T-helper 2 cell treated with Interferon-gamma antibody and Interleukin-4, amounts not matched to agents 5 μg/mL and 100 μg/mL, for 36 hours (primary cell): ENCODE results near the gene TMPRSS2.

Experiments used
- DNase-seq: peaks from one replicate; pipeline ENCODE4 v3.0.0; 2021; ENCODE audit warnings: low spot score
- H3K27ac Mint-ChIP-seq: one replicate; pipeline ENCODE4 v1.8.0; 2021; ENCODE audit warnings: mild to moderate bottlenecking, mixed read lengths
- H3K27me3 Mint-ChIP-seq: one replicate; pipeline ENCODE4 v1.8.0; 2021; ENCODE audit warnings: low read depth, mixed read lengths
- H3K36me3 Mint-ChIP-seq: one replicate; pipeline ENCODE4 v1.8.0; 2021; ENCODE audit warnings: low read depth, mixed read lengths
- H3K4me1 Mint-ChIP-seq: one replicate; pipeline ENCODE4 v1.8.0; 2021; ENCODE audit warnings: low read depth, mixed read lengths
- H3K4me3 Mint-ChIP-seq: one replicate; pipeline ENCODE4 v1.8.0; 2022; ENCODE audit warnings: mild to moderate bottlenecking, moderate library complexity, mixed read lengths
- H3K9me3 Mint-ChIP-seq: one replicate; pipeline ENCODE4 v1.8.0; 2021; ENCODE audit warnings: mixed read lengths

TMPRSS2 gene

GRCh38 chr21:41503331-41503730 is 4.6 kb downstream of the TMPRSS2 start:
- Mint-ChIP-seq H3K27me3 (peaks cover 34% of the 10 kb centered on the region), H3K27ac (no peak overlapping the region)

GRCh38 chr21:41501919-41502318 is 6.0 kb downstream of the TMPRSS2 start:
- DNase-seq: no peak
- Mint-ChIP-seq H3K27ac (no peak overlapping the region), H3K36me3 (no peaks in the 10 kb centered on the region), H3K4me1 (peaks cover 3% of the 10 kb centered on the region), H3K4me3 (no peak overlapping the region), H3K27me3 (peaks cover 36% of the 10 kb centered on the region), H3K9me3 (no peaks in the 10 kb centered on the region)

More at GRCh38 chr21:41503331-41503730, 4.6 kb downstream of the TMPRSS2 start:
- H3K4me1 Mint-ChIP-seq: peaks cover 3% of the 10 kb centered on the region
- no peak for DNase-seq
- no peaks in the 10 kb centered on the region for H3K36me3 Mint-ChIP-seq
- H3K4me3 Mint-ChIP-seq: no peak overlapping the region
- no peaks in the 10 kb centered on the region for H3K9me3 Mint-ChIP-seq

- Mint-ChIP-seq H3K27me3 (peaks cover 27% of the 10 kb centered on the region), H3K27ac (no peak overlapping the region), H3K9me3 (no peaks in the 10 kb centered on the region), H3K4me1 (peaks cover 3% of the 10 kb centered on the region), H3K4me3 (no peak overlapping the region), H3K36me3 (no peaks in the 10 kb centered on the region)
- no peak for DNase-seq
These were observed 7.0 kb downstream of the TMPRSS2 start for GRCh38 chr21:41500931-41501381.

GRCh38 chr21:41500363-41500762 is 7.6 kb downstream of the TMPRSS2 start:
- Mint-ChIP-seq H3K36me3 (no peaks in the 10 kb centered on the region), H3K27ac (no peak overlapping the region), H3K27me3 (peaks cover 24% of the 10 kb centered on the region), H3K4me1 (peaks cover 3% of the 10 kb centered on the region), H3K9me3 (no peaks in the 10 kb centered on the region), H3K4me3 (no peak overlapping the region)
- DNase-seq: no peak

GRCh38 chr21:41499920-41500319 is 8.0 kb downstream of the TMPRSS2 start:
- Mint-ChIP-seq H3K9me3 (no peaks in the 10 kb centered on the region), H3K4me3 (no peak overlapping the region), H3K27me3 (peaks cover 21% of the 10 kb centered on the region), H3K27ac (no peak overlapping the region), H3K4me1 (peaks cover 3% of the 10 kb centered on the region), H3K36me3 (no peaks in the 10 kb centered on the region)
- DNase-seq: no peak

GRCh38 chr21:41497788-41498187 is 10.2 kb downstream of the TMPRSS2 start:
- no peaks in the 10 kb centered on the region for H3K36me3 Mint-ChIP-seq

GRCh38 chr21:41497008-41497407 is 10.9 kb downstream of the TMPRSS2 start:
- no peaks in the 10 kb centered on the region for H3K36me3 Mint-ChIP-seq
- H3K9me3 Mint-ChIP-seq: no peaks in the 10 kb centered on the region
- DNase-seq: no peak
- H3K4me3 Mint-ChIP-seq: no peak overlapping the region
- peaks cover 6% of the 10 kb centered on the region for H3K27me3 Mint-ChIP-seq
- no peak overlapping the region for H3K27ac Mint-ChIP-seq
- H3K4me1 Mint-ChIP-seq: no peaks in the 10 kb centered on the region

More at GRCh38 chr21:41497788-41498187, 10.2 kb downstream of the TMPRSS2 start:
- H3K4me1 Mint-ChIP-seq: no peaks in the 10 kb centered on the region
- H3K9me3 Mint-ChIP-seq: no peaks in the 10 kb centered on the region
- H3K27me3 Mint-ChIP-seq: peaks cover 10% of the 10 kb centered on the region
- no peak overlapping the region for H3K4me3 Mint-ChIP-seq
- DNase-seq: no peak
- H3K27ac Mint-ChIP-seq: no peak overlapping the region

GRCh38 chr21:41494242-41494641 is 13.7 kb downstream of the TMPRSS2 start:
- DNase-seq: no peak
- Mint-ChIP-seq H3K27me3 (peaks cover 3% of the 10 kb centered on the region), H3K4me3 (no peak overlapping the region), H3K4me1 (no peaks in the 10 kb centered on the region), H3K9me3 (no peaks in the 10 kb centered on the region), H3K27ac (no peak overlapping the region), H3K36me3 (no peaks in the 10 kb centered on the region)

- Mint-ChIP-seq H3K27me3 (no peaks in the 10 kb centered on the region), H3K36me3 (no peaks in the 10 kb centered on the region), H3K9me3 (no peaks in the 10 kb centered on the region), H3K27ac (no peak overlapping the region), H3K4me3 (no peak overlapping the region), H3K4me1 (no peaks in the 10 kb centered on the region)
- no peak for DNase-seq
These were observed 16.5 kb downstream of the TMPRSS2 start for GRCh38 chr21:41491412-41491811.

GRCh38 chr21:41490330-41490729 is 17.6 kb downstream of the TMPRSS2 start:
- no peak for DNase-seq
- H3K27ac Mint-ChIP-seq: no peak overlapping the region
- no peaks in the 10 kb centered on the region for H3K36me3 Mint-ChIP-seq
- no peaks in the 10 kb centered on the region for H3K27me3 Mint-ChIP-seq
- no peaks in the 10 kb centered on the region for H3K9me3 Mint-ChIP-seq
- no peak overlapping the region for H3K4me3 Mint-ChIP-seq
- no peaks in the 10 kb centered on the region for H3K4me1 Mint-ChIP-seq

- H3K27me3 Mint-ChIP-seq: no peaks in the 10 kb centered on the region
- H3K4me3 Mint-ChIP-seq: no peak overlapping the region
- no peaks in the 10 kb centered on the region for H3K4me1 Mint-ChIP-seq
- DNase-seq: no peak
- no peaks in the 10 kb centered on the region for H3K36me3 Mint-ChIP-seq
- no peaks in the 10 kb centered on the region for H3K9me3 Mint-ChIP-seq
- no peak overlapping the region for H3K27ac Mint-ChIP-seq
These were observed 18.6 kb downstream of the TMPRSS2 start for GRCh38 chr21:41489329-41489728.

GRCh38 chr21:41488080-41488479 is 19.9 kb downstream of the TMPRSS2 start:
- no peaks in the 10 kb centered on the region for H3K4me1 Mint-ChIP-seq
- H3K27ac Mint-ChIP-seq: no peak overlapping the region
- no peak for DNase-seq
- H3K27me3 Mint-ChIP-seq: no peaks in the 10 kb centered on the region
- no peaks in the 10 kb centered on the region for H3K36me3 Mint-ChIP-seq
- no peaks in the 10 kb centered on the region for H3K9me3 Mint-ChIP-seq
- H3K4me3 Mint-ChIP-seq: no peak overlapping the region

GRCh38 chr21:41487082-41487481 is 20.9 kb downstream of the TMPRSS2 start:
- no peak overlapping the region for H3K27ac Mint-ChIP-seq
- H3K27me3 Mint-ChIP-seq: no peaks in the 10 kb centered on the region
- no peak for DNase-seq
- no peaks in the 10 kb centered on the region for H3K36me3 Mint-ChIP-seq
- no peaks in the 10 kb centered on the region for H3K4me1 Mint-ChIP-seq
- H3K4me3 Mint-ChIP-seq: no peak overlapping the region
- H3K9me3 Mint-ChIP-seq: no peaks in the 10 kb centered on the region

- Mint-ChIP-seq H3K36me3 (no peaks in the 10 kb centered on the region), H3K9me3 (no peaks in the 10 kb centered on the region), H3K4me3 (no peak overlapping the region), H3K27ac (no peak overlapping the region), H3K27me3 (peaks cover 5% of the 10 kb centered on the region), H3K4me1 (no peaks in the 10 kb centered on the region)
- no peak for DNase-seq
These were observed 24.0 kb downstream of the TMPRSS2 start for GRCh38 chr21:41483973-41484372.

- Mint-ChIP-seq H3K9me3 (no peaks in the 10 kb centered on the region), H3K4me1 (no peaks in the 10 kb centered on the region), H3K27me3 (peaks cover 6% of the 10 kb centered on the region), H3K4me3 (no peak overlapping the region), H3K36me3 (no peaks in the 10 kb centered on the region), H3K27ac (no peak overlapping the region)
- no peak for DNase-seq
These were observed 24.5 kb downstream of the TMPRSS2 start for GRCh38 chr21:41483415-41483814.
